Nephron progenitor cell (in vitro differentiated cells): ENCODE measurements around the gene ERC2.
A peak's percentile ranks its signal among the peaks of the same experiment; 100 is the strongest.

Source experiments
- DNase-seq: peaks from one replicate; pipeline ENCODE4 v3.0.0; 2021
- H3K27ac Mint-ChIP-seq: 2 replicates; pipeline ENCODE4 v1.8.0; 2021; ENCODE audit warnings: mild to moderate bottlenecking, moderate library complexity, mixed read lengths
- H3K27me3 Mint-ChIP-seq: 2 replicates; pipeline ENCODE4 v1.8.0; 2021; ENCODE audit warnings: mild to moderate bottlenecking, low read depth, mixed read lengths; ENCODE audit not compliant: poor library complexity
- H3K36me3 Mint-ChIP-seq: 2 replicates; pipeline ENCODE4 v1.8.0; 2021; ENCODE audit warnings: low read depth, mixed read lengths
- H3K4me1 Mint-ChIP-seq: 2 replicates; pipeline ENCODE4 v1.8.0; 2021; ENCODE audit warnings: mixed read lengths
- H3K4me3 Mint-ChIP-seq: 2 replicates; pipeline ENCODE4 v1.8.0; 2021; ENCODE audit warnings: mild to moderate bottlenecking, moderate library complexity, mixed read lengths
- H3K9me3 Mint-ChIP-seq: 2 replicates; pipeline ENCODE4 v1.8.0; 2021; ENCODE audit warnings: mild to moderate bottlenecking, moderate library complexity, mixed read lengths
- TF ChIP-seq, protein P1 (sequence below): fragments of 200-600 bp; sonication (generic); IDR thresholded peaks from 2 replicates; pipeline ENCODE4 v1.5.0; 2021; ENCODE audit warnings: antibody characterized with exemption

Gene ERC2

GRCh38 chr3:56005196-56005805 lies 463.0 kb downstream of the ERC2 start:
- Mint-ChIP-seq H3K36me3 (no peaks in the 10 kb centered on the region), H3K27ac (no peak overlapping the region), H3K27me3 (no peaks in the 10 kb centered on the region), H3K4me1 (peaks cover 18% of the 10 kb centered on the region), H3K4me3 (no peak overlapping the region), H3K9me3 (no peaks in the 10 kb centered on the region)
- no peak for DNase-seq
- TF ChIP-seq, protein P1, sequence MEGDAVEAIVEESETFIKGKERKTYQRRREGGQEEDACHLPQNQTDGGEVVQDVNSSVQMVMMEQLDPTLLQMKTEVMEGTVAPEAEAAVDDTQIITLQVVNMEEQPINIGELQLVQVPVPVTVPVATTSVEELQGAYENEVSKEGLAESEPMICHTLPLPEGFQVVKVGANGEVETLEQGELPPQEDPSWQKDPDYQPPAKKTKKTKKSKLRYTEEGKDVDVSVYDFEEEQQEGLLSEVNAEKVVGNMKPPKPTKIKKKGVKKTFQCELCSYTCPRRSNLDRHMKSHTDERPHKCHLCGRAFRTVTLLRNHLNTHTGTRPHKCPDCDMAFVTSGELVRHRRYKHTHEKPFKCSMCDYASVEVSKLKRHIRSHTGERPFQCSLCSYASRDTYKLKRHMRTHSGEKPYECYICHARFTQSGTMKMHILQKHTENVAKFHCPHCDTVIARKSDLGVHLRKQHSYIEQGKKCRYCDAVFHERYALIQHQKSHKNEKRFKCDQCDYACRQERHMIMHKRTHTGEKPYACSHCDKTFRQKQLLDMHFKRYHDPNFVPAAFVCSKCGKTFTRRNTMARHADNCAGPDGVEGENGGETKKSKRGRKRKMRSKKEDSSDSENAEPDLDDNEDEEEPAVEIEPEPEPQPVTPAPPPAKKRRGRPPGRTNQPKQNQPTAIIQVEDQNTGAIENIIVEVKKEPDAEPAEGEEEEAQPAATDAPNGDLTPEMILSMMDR: no peak

DNA sequence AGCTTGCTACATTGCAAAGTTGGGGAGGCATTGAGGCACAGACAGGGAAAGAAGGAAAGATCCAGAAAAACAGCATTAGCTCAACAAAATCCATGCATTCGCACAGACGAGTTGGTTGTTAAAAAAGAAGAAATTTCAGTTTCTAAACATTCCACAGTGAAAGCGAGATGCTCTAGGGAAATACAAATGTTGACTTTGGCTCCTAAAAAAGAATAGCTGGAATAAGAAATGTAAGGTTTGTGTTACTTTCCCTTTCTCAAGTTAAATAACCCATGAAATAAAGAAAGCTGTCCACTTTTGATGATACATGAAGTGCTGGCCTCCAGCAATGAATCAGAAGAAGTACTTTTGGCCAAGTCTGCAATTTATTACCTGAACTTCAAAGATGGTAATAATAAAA lies 465.1 kb downstream of the ERC2 start:
- H3K9me3 Mint-ChIP-seq: no peaks in the 10 kb centered on the region
- H3K27ac Mint-ChIP-seq: no peak overlapping the region
- TF ChIP-seq, protein P1: no peak
- peaks cover 18% of the 10 kb centered on the region for H3K4me1 Mint-ChIP-seq
- DNase-seq: no peak
- no peaks in the 10 kb centered on the region for H3K27me3 Mint-ChIP-seq
- no peak overlapping the region for H3K4me3 Mint-ChIP-seq
- H3K36me3 Mint-ChIP-seq: no peaks in the 10 kb centered on the region

GRCh38 chr3:56001991-56002390 lies 466.3 kb downstream of the ERC2 start:
- no peaks in the 10 kb centered on the region for H3K9me3 Mint-ChIP-seq
- H3K27ac Mint-ChIP-seq: peak overlapping the region; percentile 53
- H3K4me3 Mint-ChIP-seq: no peak overlapping the region
- no peaks in the 10 kb centered on the region for H3K27me3 Mint-ChIP-seq
- no peaks in the 10 kb centered on the region for H3K36me3 Mint-ChIP-seq
- DNase-seq: no peak
- TF ChIP-seq, protein P1: no peak
- peaks cover 14% of the 10 kb centered on the region for H3K4me1 Mint-ChIP-seq

GRCh38 chr3:56001537-56001936 lies 466.7 kb downstream of the ERC2 start:
- no peaks in the 10 kb centered on the region for H3K27me3 Mint-ChIP-seq
- H3K4me3 Mint-ChIP-seq: no peak overlapping the region
- peaks cover 11% of the 10 kb centered on the region for H3K4me1 Mint-ChIP-seq
- no peak for DNase-seq
- peak overlapping the region; percentile 53 for H3K27ac Mint-ChIP-seq
- H3K9me3 Mint-ChIP-seq: no peaks in the 10 kb centered on the region
- TF ChIP-seq, protein P1: no peak
- H3K36me3 Mint-ChIP-seq: no peaks in the 10 kb centered on the region

GRCh38 chr3:55989366-55989765 lies 478.9 kb downstream of the ERC2 start:
- Mint-ChIP-seq H3K4me1 (peaks cover 44% of the 10 kb centered on the region), H3K4me3 (no peak overlapping the region), H3K36me3 (no peaks in the 10 kb centered on the region), H3K27ac (no peak overlapping the region), H3K9me3 (no peaks in the 10 kb centered on the region), H3K27me3 (no peaks in the 10 kb centered on the region)
- TF ChIP-seq, protein P1: no peak
- DNase-seq: no peak

DNA sequence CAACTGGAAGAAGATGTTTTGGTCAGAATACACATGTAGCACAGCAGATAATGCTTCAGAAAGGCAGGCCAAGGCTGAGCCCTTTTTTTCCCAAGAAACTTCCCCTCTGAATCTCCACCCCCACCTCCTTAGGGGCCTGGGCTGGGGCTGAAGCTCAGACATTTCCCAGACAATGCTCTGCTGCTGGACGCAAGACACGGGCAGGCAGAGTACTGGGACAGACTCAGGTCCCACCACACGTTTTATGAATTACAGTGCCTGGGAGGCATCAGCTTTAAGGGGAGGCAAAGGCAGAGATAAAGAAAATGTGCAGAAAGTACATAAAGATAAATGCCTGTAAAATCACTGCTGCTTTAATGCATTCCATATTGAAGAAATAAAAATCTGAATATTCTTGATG lies 479.4 kb downstream of the ERC2 start:
- Mint-ChIP-seq H3K27ac (no peak overlapping the region), H3K4me1 (peaks cover 48% of the 10 kb centered on the region), H3K4me3 (no peak overlapping the region), H3K9me3 (no peaks in the 10 kb centered on the region), H3K27me3 (no peaks in the 10 kb centered on the region), H3K36me3 (no peaks in the 10 kb centered on the region)
- TF ChIP-seq, protein P1: no peak
- no peak for DNase-seq
